Spleen (tissue), 7 donors: Measurements from ENCODE around the gene C8A.

Experiments
- CTCF ChIP-seq, 11 experiments: fragments of 200-600 bp in 7 of 11; fragments of 450-650 bp in 4 of 11; sonication (generic) in 4 of 11; IDR thresholded peaks in 8 of 11; conservative IDR thresholded peaks in 3 of 11; 1 replicate in 7 of 11; 2 replicates in 4 of 11; pipeline versions ENCODE4 v1.4.0 to v1.8.0; 2016 to 2021; ENCODE audit warnings: antibody characterized with exemption in 11 of 11, inconsistent platforms in 4 of 11, mild to moderate bottlenecking in 1 of 11
- POLR2AphosphoS5 ChIP-seq, 3 donors: sonication (generic); formaldehyde crosslinking; IDR thresholded peaks; one replicate each; pipeline ENCODE4 v1.5.1; 2017; ENCODE audit warnings: antibody characterized with exemption in 3 of 3
- donor health status: DM: no; HTN: no; CAD: no; lungs with moderate emphysema.
- donor health status: DM: no; HTN: no; CAD: no.
- donor health status: DM: no; HTN: no; CAD: no.

DNA sequence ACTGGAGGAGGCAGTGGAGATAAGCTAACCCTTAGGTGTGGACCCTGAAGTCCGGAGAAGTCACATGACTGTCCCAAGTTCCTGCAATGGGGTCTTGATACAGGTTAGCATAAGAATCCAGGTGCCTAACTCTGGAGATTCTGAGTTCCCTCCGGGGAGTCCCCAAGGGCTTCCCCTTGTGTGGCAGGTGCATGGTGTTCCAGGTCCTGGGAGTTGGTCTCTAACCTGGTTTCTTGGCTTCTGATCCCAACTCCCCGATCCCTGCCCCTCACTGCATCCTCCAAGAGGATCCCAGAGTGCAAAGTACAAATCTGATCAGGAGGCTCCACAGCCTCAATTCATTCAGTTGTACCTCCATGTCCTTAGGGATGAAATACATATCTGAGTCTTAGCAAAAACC lies 9.3 kb upstream of the C8A start:
- TF ChIP-seq CTCF (IDR thresholded peaks at IDR 0.05 in 8 of 11, conservative IDR thresholded peaks at IDR 0.05 in 3 of 11) = no peak
- TF ChIP-seq POLR2AphosphoS5 (IDR thresholded peaks at IDR 0.05) = no peak
